Measurements from ENCODE around the gene ARHGAP4.

Gene ARHGAP4

GRCh38 chrX:153925739-153926551, at the start of gene ARHGAP4:
TSS of gene ARHGAP4 (minus strand) at chrX:153926264. CDS start at chrX:153926202, 62 bp downstream.
- Histone ChIP-seq H3K9ac (ENCODE audit: low read length) (peak within 1 kb of the TSS; percentile 83), H3K36me3 (ENCODE audit: control insufficient read depth, low read depth, low read length) (no peaks in the 10 kb centered on the region), H3K4me3 (ENCODE audit: low read length) (peak within 1 kb of the TSS; percentile 68), H3K9me3 (ENCODE audit: control insufficient read depth, low read depth, low read length) (no peaks in the 10 kb centered on the region), H3K27ac (ENCODE audit: low read length) (no peak within 1 kb of the TSS), H3K4me1 (ENCODE audit: control insufficient read depth, low read depth, low read length) (peaks cover 8% of the 10 kb centered on the region), H3K27me3 (ENCODE audit: control insufficient read depth, insufficient read depth, low read length) (no peaks in the 10 kb centered on the region)

DNA sequence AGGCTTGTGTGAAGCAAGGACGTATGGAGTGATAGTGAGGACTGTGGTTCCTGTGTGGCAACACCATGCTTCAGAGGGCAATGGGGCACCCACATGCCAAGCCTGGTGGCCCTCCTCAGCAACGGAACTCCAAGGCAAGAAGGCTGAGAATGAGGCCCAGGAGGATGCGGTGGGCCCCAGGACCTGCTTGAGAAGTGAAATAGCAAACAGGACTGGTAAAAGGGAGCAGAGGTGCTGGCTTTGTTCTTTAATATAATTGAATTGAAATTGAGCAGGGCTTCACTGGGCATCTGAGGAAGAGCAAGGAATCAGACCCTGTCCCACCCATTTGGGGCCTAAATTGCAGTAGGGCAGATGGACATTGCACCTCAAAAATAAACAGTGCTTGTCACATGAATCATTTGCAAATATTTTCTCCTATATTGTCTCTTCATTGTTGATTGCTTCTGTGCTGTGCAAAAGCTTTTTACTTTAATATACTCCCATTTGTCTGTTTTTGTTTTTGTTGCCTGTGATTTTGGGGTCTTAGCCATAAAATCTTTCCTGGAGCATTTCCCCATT, 48.7 kb upstream of the ARHGAP4 start:
- Histone ChIP-seq H3K27ac (ENCODE audit: low read length) (no peak overlapping the region), H3K36me3 (ENCODE audit: control insufficient read depth, low read depth, low read length) (no peaks in the 10 kb centered on the region), H3K4me3 (ENCODE audit: low read length) (no peak overlapping the region), H3K9ac (ENCODE audit: low read length) (no peak overlapping the region), H3K27me3 (ENCODE audit: control insufficient read depth, insufficient read depth, low read length) (no peaks in the 10 kb centered on the region), H3K9me3 (ENCODE audit: control insufficient read depth, low read depth, low read length) (no peaks in the 10 kb centered on the region), H3K4me1 (ENCODE audit: control insufficient read depth, low read depth, low read length) (no peaks in the 10 kb centered on the region)

- H3K36me3 ChIP-seq (ENCODE audit: control insufficient read depth, low read depth, low read length), result no peaks in the 10 kb centered on the region
- no peak overlapping the region for H3K27ac ChIP-seq (ENCODE audit: low read length)
- H3K27me3 ChIP-seq (ENCODE audit: control insufficient read depth, insufficient read depth, low read length), result no peaks in the 10 kb centered on the region
- no peaks in the 10 kb centered on the region for H3K4me1 ChIP-seq (ENCODE audit: control insufficient read depth, low read depth, low read length)
- no peak overlapping the region for H3K9ac ChIP-seq (ENCODE audit: low read length)
- H3K4me3 ChIP-seq (ENCODE audit: low read length), result no peak overlapping the region
- no peaks in the 10 kb centered on the region for H3K9me3 ChIP-seq (ENCODE audit: control insufficient read depth, low read depth, low read length)
These were observed 48.1 kb upstream of the ARHGAP4 start for GRCh38 chrX:153974003-153974725.

DNA sequence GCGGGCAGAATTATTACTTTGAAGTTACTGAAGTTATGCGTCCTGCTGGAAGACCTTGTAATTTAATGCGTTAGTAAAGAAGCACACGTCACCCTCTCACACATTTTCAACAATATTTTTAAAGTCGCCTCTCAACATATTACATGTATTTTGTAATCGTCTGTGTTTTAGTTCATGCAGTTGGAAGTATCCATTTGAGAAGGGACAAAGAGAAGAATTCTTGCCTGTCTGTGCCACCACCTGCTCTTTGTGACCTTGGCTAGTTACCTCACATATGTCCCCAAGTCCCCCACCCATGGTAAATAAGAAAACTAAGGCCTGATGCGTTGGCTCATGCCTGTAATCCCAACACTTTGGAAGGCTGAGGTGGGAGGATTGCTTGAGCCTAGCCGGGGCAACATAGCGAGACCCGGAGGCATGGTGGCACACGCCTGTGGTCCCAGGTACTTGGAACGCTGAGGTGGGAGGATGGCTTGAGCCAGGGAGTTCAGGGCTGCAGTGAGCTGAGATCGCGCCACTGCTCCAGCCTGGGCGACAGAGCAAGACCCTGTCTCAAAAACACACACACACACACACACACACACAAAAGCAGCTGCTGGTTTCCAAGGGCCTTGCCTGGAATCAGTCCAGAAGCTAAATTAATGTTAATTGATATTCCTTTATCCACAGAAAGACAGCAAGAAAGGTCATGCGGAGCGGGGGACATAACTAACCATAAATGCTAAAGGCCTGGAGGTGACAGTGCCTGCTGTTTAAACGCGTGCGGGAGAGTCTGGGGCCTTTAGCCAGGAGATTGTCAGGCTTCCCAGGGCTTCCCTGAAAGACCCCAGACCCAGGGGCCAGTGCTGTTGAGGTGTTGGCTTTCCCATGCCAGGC, 47.3 kb upstream of the ARHGAP4 start:
- no peaks in the 10 kb centered on the region for H3K27me3 ChIP-seq (ENCODE audit: control insufficient read depth, insufficient read depth, low read length)

GRCh38 chrX:153972368-153973126, 46.5 kb upstream of the ARHGAP4 start, which contains the start of gene TMEM187:
TSS of gene TMEM187 (plus strand) at chrX:153972754. CDS start at chrX:153982063, 9,309 bp downstream.
- H3K4me3 ChIP-seq (ENCODE audit: low read length), result peak within 1 kb of the TSS; percentile 87
- peaks cover 3% of the 10 kb centered on the region for H3K4me1 ChIP-seq (ENCODE audit: control insufficient read depth, low read depth, low read length)
- H3K27ac ChIP-seq (ENCODE audit: low read length), result peak within 1 kb of the TSS; percentile 99
- peak within 1 kb of the TSS; percentile 100 for H3K9ac ChIP-seq (ENCODE audit: low read length)
- H3K36me3 ChIP-seq (ENCODE audit: control insufficient read depth, low read depth, low read length), result no peaks in the 10 kb centered on the region
- peaks cover 4% of the 10 kb centered on the region for H3K9me3 ChIP-seq (ENCODE audit: control insufficient read depth, low read depth, low read length)
- H3K27me3 ChIP-seq (ENCODE audit: control insufficient read depth, insufficient read depth, low read length), result no peaks in the 10 kb centered on the region

More for the DNA sequence above, 47.3 kb upstream of the ARHGAP4 start:
- H3K36me3 ChIP-seq (ENCODE audit: control insufficient read depth, low read depth, low read length), result no peaks in the 10 kb centered on the region
- H3K4me3 ChIP-seq (ENCODE audit: low read length), result peak overlapping the region; percentile 77
- H3K4me1 ChIP-seq (ENCODE audit: control insufficient read depth, low read depth, low read length), result no peaks in the 10 kb centered on the region
- H3K27ac ChIP-seq (ENCODE audit: low read length), result peak overlapping the region; percentile 59
- no peaks in the 10 kb centered on the region for H3K9me3 ChIP-seq (ENCODE audit: control insufficient read depth, low read depth, low read length)
- peak overlapping the region; percentile 78 for H3K9ac ChIP-seq (ENCODE audit: low read length)

- no peaks in the 10 kb centered on the region for H3K27me3 ChIP-seq (ENCODE audit: control insufficient read depth, insufficient read depth, low read length)
- peak within 1 kb of the TSS; percentile 99 for H3K27ac ChIP-seq (ENCODE audit: low read length)
- H3K4me3 ChIP-seq (ENCODE audit: low read length), result peak within 1 kb of the TSS; percentile 87
- peak within 1 kb of the TSS; percentile 100 for H3K9ac ChIP-seq (ENCODE audit: low read length)
- H3K36me3 ChIP-seq (ENCODE audit: control insufficient read depth, low read depth, low read length), result no peaks in the 10 kb centered on the region
- H3K9me3 ChIP-seq (ENCODE audit: control insufficient read depth, low read depth, low read length), result peaks cover 4% of the 10 kb centered on the region
- peaks cover 7% of the 10 kb centered on the region for H3K4me1 ChIP-seq (ENCODE audit: control insufficient read depth, low read depth, low read length)
These were observed 45.6 kb upstream of the ARHGAP4 start, which contains the start of gene HCFC1 for GRCh38 chrX:153971450-153972367. TSS of gene HCFC1 (minus strand) at chrX:153971818. CDS start at chrX:153970840, 978 bp downstream.

DNA sequence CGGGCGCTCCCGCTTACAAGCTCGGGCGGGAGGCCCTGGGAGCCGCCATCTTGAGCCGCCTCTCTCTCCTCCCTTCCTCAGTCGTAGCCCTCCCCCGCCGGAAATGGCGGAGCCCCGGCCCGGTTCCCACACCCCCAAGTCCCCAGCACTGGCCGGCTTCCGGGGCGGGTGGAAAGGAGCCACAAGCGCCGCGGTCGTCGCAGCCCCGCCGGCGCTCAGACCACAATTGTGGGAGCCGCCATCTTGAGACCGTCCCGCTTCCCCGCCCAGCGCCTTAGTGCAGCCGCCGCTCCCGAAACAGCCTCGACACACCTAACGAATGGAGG, 45.0 kb upstream of the ARHGAP4 start:
- Histone ChIP-seq H3K36me3 (ENCODE audit: control insufficient read depth, low read depth, low read length) (no peaks in the 10 kb centered on the region), H3K9me3 (ENCODE audit: control insufficient read depth, low read depth, low read length) (peaks cover 4% of the 10 kb centered on the region), H3K9ac (ENCODE audit: low read length) (peak overlapping the region; percentile 100), H3K4me1 (ENCODE audit: control insufficient read depth, low read depth, low read length) (peaks cover 7% of the 10 kb centered on the region), H3K27me3 (ENCODE audit: control insufficient read depth, insufficient read depth, low read length) (no peaks in the 10 kb centered on the region), H3K27ac (ENCODE audit: low read length) (peak overlapping the region; percentile 99), H3K4me3 (ENCODE audit: low read length) (peak overlapping the region; percentile 87)

- Histone ChIP-seq H3K4me3 (ENCODE audit: low read length) (peak overlapping the region; percentile 87), H3K27ac (ENCODE audit: low read length) (peak overlapping the region; percentile 99), H3K9me3 (ENCODE audit: control insufficient read depth, low read depth, low read length) (peaks cover 4% of the 10 kb centered on the region), H3K4me1 (ENCODE audit: control insufficient read depth, low read depth, low read length) (peaks cover 7% of the 10 kb centered on the region), H3K9ac (ENCODE audit: low read length) (peak overlapping the region; percentile 100), H3K27me3 (ENCODE audit: control insufficient read depth, insufficient read depth, low read length) (no peaks in the 10 kb centered on the region), H3K36me3 (ENCODE audit: control insufficient read depth, low read depth, low read length) (no peaks in the 10 kb centered on the region)
These were observed 44.5 kb upstream of the ARHGAP4 start for GRCh38 chrX:153970357-153971123.

- Histone ChIP-seq H3K27ac (ENCODE audit: low read length) (no peak overlapping the region), H3K4me1 (ENCODE audit: control insufficient read depth, low read depth, low read length) (peaks cover 7% of the 10 kb centered on the region), H3K4me3 (ENCODE audit: low read length) (peak overlapping the region; percentile 87), H3K27me3 (ENCODE audit: control insufficient read depth, insufficient read depth, low read length) (no peaks in the 10 kb centered on the region), H3K36me3 (ENCODE audit: control insufficient read depth, low read depth, low read length) (no peaks in the 10 kb centered on the region), H3K9ac (ENCODE audit: low read length) (no peak overlapping the region), H3K9me3 (ENCODE audit: control insufficient read depth, low read depth, low read length) (peaks cover 4% of the 10 kb centered on the region)
These were observed 43.9 kb upstream of the ARHGAP4 start for GRCh38 chrX:153969904-153970356.

All from iPS-18a (cell line).